Peyer's patch (tissue), 4 donors: Measurements from ENCODE around the gene PAK1IP1. TPM values are rescaled to one million over a fixed set of nuclear protein-coding genes. Genes with fewer than 3 reads are reported as not detected.

Source experiments
- DNase-seq, 3 donors: peaks; one replicate each; pipeline ENCODE4 v3.0.0-alpha.2; 2017 to 2019
- H3K27ac ChIP-seq, 4 donors: fragments of 200-600 bp; sonication (generic); one replicate each; pipeline ENCODE4 v1.5.1; 2016 to 2019
- H3K27me3 ChIP-seq, 2 donors: fragments of 200-600 bp; sonication (generic); one replicate each; pipeline ENCODE4 v1.5.1; 2019
- H3K36me3 ChIP-seq, 3 donors: fragments of 200-600 bp; sonication (generic); one replicate each; pipeline ENCODE4 v1.5.1; 2016 to 2019
- H3K4me1 ChIP-seq, 4 donors: fragments of 200-600 bp; sonication (generic); one replicate each; pipeline ENCODE4 v1.5.1; 2016 to 2019
- H3K4me3 ChIP-seq, 4 donors: fragments of 200-600 bp; sonication (generic); 1 replicate in 3 of 4; 2 replicates in 1 of 4; pipeline ENCODE4 v1.5.1; 2016 to 2019; ENCODE audit warnings: mild to moderate bottlenecking in 1 of 4
- H3K9me3 ChIP-seq, 4 donors: fragments of 200-600 bp; sonication (generic); one replicate each; pipeline ENCODE4 v1.5.1; 2016 to 2019; ENCODE audit warnings: mild to moderate bottlenecking in 1 of 4
- POLR2A ChIP-seq, 2 donors: fragments of 450-650 bp; IDR thresholded peaks; one replicate each; pipeline ENCODE4 v1.5.1; 2017; ENCODE audit warnings: antibody characterized with exemption in 2 of 2, mild to moderate bottlenecking in 2 of 2, moderate library complexity in 2 of 2
- total RNA-seq, 4 donors: library from RNA; depleted of rRNA; stranded (reverse); fragments of >200 nt; gene quantifications; one replicate each; pipeline ENCODE4 v1.1.0, GENCODE V29; 2016
- TF ChIP-seq, protein P1 (sequence below), 6 experiments: fragments of 450-650 bp in 4 of 6; fragments of 200-600 bp in 2 of 6; sonication (generic) in 1 of 6; IDR thresholded peaks; one replicate each; pipeline ENCODE4 v1.5.1; 2017 to 2019; ENCODE audit warnings: antibody characterized with exemption in 6 of 6, mild to moderate bottlenecking in 3 of 6, moderate library complexity in 1 of 6

Gene PAK1IP1
- total RNA-seq, 4 donors from 2014 or later = 3.3 to 6.8 (median 5.5) TPM

DNA sequence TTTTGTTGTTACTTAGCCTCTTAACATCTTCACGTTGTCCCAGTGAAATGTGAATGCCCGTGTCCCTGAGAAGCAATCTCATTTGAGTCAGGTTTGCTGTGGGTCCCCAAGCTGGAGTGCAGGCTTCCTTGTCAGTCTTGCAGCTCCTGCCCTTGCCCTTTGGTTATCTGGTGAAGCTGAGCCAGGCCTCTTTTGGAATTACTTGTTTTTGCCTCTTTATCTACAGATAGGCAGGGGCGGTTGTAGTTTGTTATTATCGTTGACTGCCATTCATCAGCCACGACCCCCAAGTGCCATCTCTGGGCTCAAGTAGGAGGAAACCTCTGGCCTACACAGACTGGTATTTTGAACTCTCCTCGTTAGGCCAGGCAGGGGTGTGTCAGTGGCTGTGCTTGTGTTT lies 30.3 kb downstream of the PAK1IP1 start:
- Histone ChIP-seq H3K27me3 (no peaks in the 10 kb centered on the region), H3K9me3 (no peaks in the 10 kb centered on the region), H3K36me3 (peaks cover 0 to 37% (median 0%) of the 10 kb centered on the region in 3 donors), H3K4me3 (no peak overlapping the region), H3K4me1 (peaks cover 0 to 12% (median 3%) of the 10 kb centered on the region in 4 donors), H3K27ac (no peak overlapping the region)
- DNase-seq = no peak
- TF ChIP-seq, protein P1, sequence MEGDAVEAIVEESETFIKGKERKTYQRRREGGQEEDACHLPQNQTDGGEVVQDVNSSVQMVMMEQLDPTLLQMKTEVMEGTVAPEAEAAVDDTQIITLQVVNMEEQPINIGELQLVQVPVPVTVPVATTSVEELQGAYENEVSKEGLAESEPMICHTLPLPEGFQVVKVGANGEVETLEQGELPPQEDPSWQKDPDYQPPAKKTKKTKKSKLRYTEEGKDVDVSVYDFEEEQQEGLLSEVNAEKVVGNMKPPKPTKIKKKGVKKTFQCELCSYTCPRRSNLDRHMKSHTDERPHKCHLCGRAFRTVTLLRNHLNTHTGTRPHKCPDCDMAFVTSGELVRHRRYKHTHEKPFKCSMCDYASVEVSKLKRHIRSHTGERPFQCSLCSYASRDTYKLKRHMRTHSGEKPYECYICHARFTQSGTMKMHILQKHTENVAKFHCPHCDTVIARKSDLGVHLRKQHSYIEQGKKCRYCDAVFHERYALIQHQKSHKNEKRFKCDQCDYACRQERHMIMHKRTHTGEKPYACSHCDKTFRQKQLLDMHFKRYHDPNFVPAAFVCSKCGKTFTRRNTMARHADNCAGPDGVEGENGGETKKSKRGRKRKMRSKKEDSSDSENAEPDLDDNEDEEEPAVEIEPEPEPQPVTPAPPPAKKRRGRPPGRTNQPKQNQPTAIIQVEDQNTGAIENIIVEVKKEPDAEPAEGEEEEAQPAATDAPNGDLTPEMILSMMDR (IDR thresholded peaks at IDR 0.05) = no peak
- TF ChIP-seq POLR2A (IDR thresholded peaks at IDR 0.05) = no peak

DNA sequence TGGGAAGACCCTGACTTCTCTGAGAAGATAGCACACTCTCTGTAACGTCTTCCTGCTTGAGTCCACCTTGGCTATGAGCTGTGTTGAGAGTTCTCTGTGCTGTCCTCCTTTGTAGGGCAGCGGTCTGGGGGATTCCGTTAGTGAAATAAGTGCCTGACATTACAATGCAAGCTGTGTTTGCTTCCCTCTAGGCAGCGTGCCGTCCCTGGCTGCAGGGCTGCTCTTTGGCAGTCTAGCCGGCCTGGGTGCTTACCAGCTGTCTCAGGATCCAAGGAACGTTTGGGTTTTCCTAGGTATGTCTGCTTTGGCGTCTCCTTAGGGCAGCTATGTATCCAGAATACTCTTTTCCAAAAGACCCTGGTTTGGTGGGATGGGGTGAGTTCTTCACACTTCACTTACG lies 30.9 kb downstream of the PAK1IP1 start:
- Histone ChIP-seq H3K4me1 (peaks cover 0 to 12% (median 3%) of the 10 kb centered on the region in 4 donors), H3K27ac (no peak overlapping the region), H3K27me3 (no peaks in the 10 kb centered on the region), H3K9me3 (no peaks in the 10 kb centered on the region), H3K36me3 (peaks cover 0 to 44% (median 0%) of the 10 kb centered on the region in 3 donors), H3K4me3 (no peak overlapping the region)
- TF ChIP-seq POLR2A (IDR thresholded peaks at IDR 0.05) = no peak
- TF ChIP-seq, protein P1 (IDR thresholded peaks at IDR 0.05) = no peak
- DNase-seq = no peak

DNA sequence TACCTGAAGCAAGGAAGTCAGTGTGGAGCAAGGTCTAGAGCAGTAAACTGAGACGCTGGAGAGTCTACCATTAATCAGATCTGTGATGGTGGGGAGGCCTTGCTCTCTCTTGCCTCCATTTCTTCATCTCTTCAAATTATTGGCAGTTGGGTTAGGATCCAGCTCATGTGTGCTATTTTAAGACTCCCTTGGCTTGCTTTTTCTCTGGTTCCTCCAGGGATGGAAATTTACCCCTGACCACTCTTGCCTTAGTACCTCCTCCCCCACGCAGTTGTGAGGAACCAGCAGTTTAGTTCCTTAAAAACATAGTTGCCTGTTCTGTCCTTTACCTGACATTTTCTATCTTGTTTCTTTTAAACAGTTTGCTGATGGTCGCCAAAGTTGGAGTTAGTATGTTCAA lies 35.5 kb downstream of the PAK1IP1 start:
- H3K36me3 ChIP-seq = peaks cover 0 to 59% (median 0%) of the 10 kb centered on the region in 3 donors
- no peaks in the 10 kb centered on the region for H3K9me3 ChIP-seq
- H3K4me3 ChIP-seq = no peak overlapping the region
- no peaks in the 10 kb centered on the region for H3K27me3 ChIP-seq
- DNase-seq = no peak
- TF ChIP-seq, protein P1 (IDR thresholded peaks at IDR 0.05) = no peak
- no peak for TF ChIP-seq POLR2A (IDR thresholded peaks at IDR 0.05)
- no peak overlapping the region for H3K27ac ChIP-seq
- no peaks in the 10 kb centered on the region for H3K4me1 ChIP-seq

DNA sequence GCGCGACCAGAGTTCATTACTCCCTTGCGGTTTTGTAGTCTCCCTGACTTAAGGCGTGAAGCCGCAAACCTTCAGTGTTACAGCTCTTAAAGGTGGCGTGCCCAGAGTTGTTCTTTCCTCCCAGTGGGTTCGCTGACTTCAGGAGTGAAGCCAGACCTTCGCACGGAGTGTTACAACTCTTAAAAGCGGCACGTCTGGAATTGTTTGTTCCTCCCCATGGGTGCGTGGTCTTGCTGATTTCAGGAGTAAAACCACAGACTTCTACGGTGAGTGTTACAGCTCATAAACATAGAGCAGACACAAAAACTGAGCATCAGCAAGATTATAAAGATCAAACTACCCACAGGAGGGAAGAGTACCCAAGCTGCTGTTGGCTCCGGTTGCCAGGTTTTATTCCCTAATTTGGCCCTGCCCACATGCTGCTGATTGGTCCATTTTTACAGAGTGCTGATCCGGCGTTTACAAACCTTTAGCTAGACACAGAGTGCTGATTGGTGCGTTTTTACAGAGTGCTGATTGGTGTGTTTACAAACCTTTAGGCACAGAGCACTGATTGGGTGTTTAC lies 38.5 kb downstream of the PAK1IP1 start:
- DNase-seq = no peak
- Histone ChIP-seq H3K4me3 (no peak overlapping the region), H3K9me3 (no peaks in the 10 kb centered on the region), H3K4me1 (no peaks in the 10 kb centered on the region), H3K36me3 (peaks cover 0 to 41% (median 0%) of the 10 kb centered on the region in 3 donors), H3K27me3 (no peaks in the 10 kb centered on the region), H3K27ac (no peak overlapping the region)
- no peak for TF ChIP-seq POLR2A (IDR thresholded peaks at IDR 0.05)
- TF ChIP-seq, protein P1 (IDR thresholded peaks at IDR 0.05) = no peak

DNA sequence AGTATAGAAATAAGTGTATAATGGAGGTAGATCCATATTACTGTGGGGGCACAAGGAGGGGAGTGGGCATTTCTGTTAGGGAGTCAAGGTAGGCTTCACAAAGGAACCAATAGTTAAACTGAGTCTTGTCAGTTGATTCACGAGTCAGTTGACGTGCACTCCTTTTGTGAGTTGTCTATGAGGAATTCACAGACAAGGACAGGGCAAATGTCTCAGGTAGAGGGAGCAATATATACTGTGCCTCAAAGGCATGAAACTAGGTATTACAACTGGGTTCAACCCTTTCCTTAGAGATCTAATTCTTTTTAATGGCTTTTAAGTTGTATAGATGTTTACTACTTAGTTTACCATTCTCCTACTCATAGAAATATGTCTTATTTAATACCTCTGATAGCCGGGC lies 39.1 kb downstream of the PAK1IP1 start:
- H3K4me1 ChIP-seq = no peaks in the 10 kb centered on the region
- no peaks in the 10 kb centered on the region for H3K9me3 ChIP-seq
- no peak for DNase-seq
- TF ChIP-seq POLR2A (IDR thresholded peaks at IDR 0.05) = no peak
- TF ChIP-seq, protein P1 (IDR thresholded peaks at IDR 0.05) = no peak
- H3K4me3 ChIP-seq = no peak overlapping the region
- H3K27ac ChIP-seq = no peak overlapping the region
- H3K36me3 ChIP-seq = peaks cover 0 to 39% (median 0%) of the 10 kb centered on the region in 3 donors
- no peaks in the 10 kb centered on the region for H3K27me3 ChIP-seq
